Measurements from ENCODE around the gene ASAP2. TPM values are rescaled to one million over a fixed set of nuclear protein-coding genes. Genes with fewer than 3 reads are reported as not detected.

The ASAP2 gene
- total and polyA plus RNA-seq, 2 donors (not counting 1 experiment from before 2014, with no cell fraction given) = 0.04 TPM; not detected in 1

GRCh38 chr2:9388950-9389911, 182.6 kb downstream of the ASAP2 start:
- CTCF ChIA-PET = no interaction called here

More at GRCh38 chr2:9388950-9389911, 182.6 kb downstream of the ASAP2 start:
- POLR2A ChIA-PET = no interaction called here
- H3K9me3 ChIP-seq (ENCODE audit: control extremely low read depth in 1 of 3, control insufficient read depth in 2 of 3, insufficient read depth in 1 of 3, low read length in 2 of 3) = no peaks in the 10 kb centered on the region
- no peaks in the 10 kb centered on the region for H4K20me1 ChIP-seq (ENCODE audit: control insufficient read depth, insufficient read depth, low read length, poor library complexity, severe bottlenecking)
- no peak overlapping the region for H3K4me3 ChIP-seq (ENCODE audit: control extremely low read depth in 1 of 5, extremely low read depth in 1 of 5, insufficient read depth in 1 of 5, low read depth in 2 of 5, low read length in 4 of 5)
- H3K27me3 ChIP-seq (replicated peaks in 1 of 4; ENCODE audit: control extremely low read depth in 1 of 4, control insufficient read depth in 3 of 4, insufficient read depth in 4 of 4, low read length in 3 of 4) = no peaks in the 10 kb centered on the region
- no peak overlapping the region for H3K4me2 ChIP-seq (replicated peaks; ENCODE audit: low read depth, low read length, poor library complexity, severe bottlenecking)
- H3K27ac ChIP-seq (ENCODE audit: low read length in 2 of 2) = no peak overlapping the region
- no peaks in the 10 kb centered on the region for H3K4me1 Mint-ChIP-seq
- no peak overlapping the region for H3K4me3 Mint-ChIP-seq
- H3K27ac Mint-ChIP-seq = no peak overlapping the region
- TF ChIP-seq EZH2 (IDR thresholded peaks at IDR 0.05; ENCODE audit: borderline replicate concordance, insufficient read depth, low read depth, low read length, poor library complexity, severe bottlenecking) = no peak
- no peak for TF ChIP-seq CTCF (IDR thresholded peaks at IDR 0.05)
- H3K9me3 Mint-ChIP-seq (ENCODE audit: insufficient read depth) = no peaks in the 10 kb centered on the region
- H3K79me2 ChIP-seq (ENCODE audit: control insufficient read depth, insufficient read depth, low read length) = no peaks in the 10 kb centered on the region
- intact Hi-C loops (cut with micrococcal nuclease) = no loop called here
- 89% methylated on average over 26 of the region's 28 CpGs for WGBS (ENCODE audit: insufficient coverage)
- no peaks in the 10 kb centered on the region for H3K27me3 Mint-ChIP-seq
- H3K4me1 ChIP-seq (ENCODE audit: control insufficient read depth in 2 of 2, insufficient read depth in 2 of 2, low read length in 2 of 2) = no peaks in the 10 kb centered on the region
- H3K9ac ChIP-seq (ENCODE audit: low read length) = no peak overlapping the region
- no peak overlapping the region for H2AFZ ChIP-seq (ENCODE audit: insufficient read depth, low read depth, low read length, poor library complexity, severe bottlenecking)
- H3K36me3 ChIP-seq (replicated peaks in 1 of 2; ENCODE audit: control extremely low read depth in 1 of 2, control insufficient read depth in 1 of 2, extremely low read depth in 1 of 2, insufficient read depth in 2 of 2, low read length in 1 of 2) = no peaks in the 10 kb centered on the region
- DNase-seq (no peak), ATAC-seq (ENCODE audit: low read depth) (no peak)
